ENCODE data around the gene LRRC3C. TPM values are rescaled to one million over a fixed set of nuclear protein-coding genes. Genes with fewer than 3 reads are reported as not detected.

LRRC3C gene
- polyA plus RNA-seq, 1 donor from 2014 or later, result not detected

- H3K9ac ChIP-seq (ENCODE audit: low read length), result peak overlapping the region; percentile 97
- peak overlapping the region; percentile 89 for H3K4me3 ChIP-seq (ENCODE audit: low read length)
- H4K20me1 ChIP-seq (ENCODE audit: insufficient read depth), result no peaks in the 10 kb centered on the region
- peak overlapping the region; percentile 95 for H3K4me2 ChIP-seq (ENCODE audit: low read length)
- no peaks in the 10 kb centered on the region for H3K9me2 ChIP-seq (ENCODE audit: insufficient read depth, low read length)
- H3K9me3 ChIP-seq (ENCODE audit: low read length), result no peaks in the 10 kb centered on the region
- H2AFZ ChIP-seq (ENCODE audit: low read depth, low read length), result no peak overlapping the region
- no peaks in the 10 kb centered on the region for H3F3A ChIP-seq (ENCODE audit: insufficient read depth, low read length, poor library complexity, severe bottlenecking)
- no peaks in the 10 kb centered on the region for H3K36me3 ChIP-seq (ENCODE audit: insufficient read depth, low read length)
- TF ChIP-seq TAF1 (IDR thresholded peaks at IDR 0.05; ENCODE audit: low read depth), result no peak
- no peak for TF ChIP-seq CTCF (IDR thresholded peaks at IDR 0.05; ENCODE audit: poor library complexity, severe bottlenecking)
- H3K79me2 ChIP-seq (replicated peaks; ENCODE audit: insufficient read depth, low read length), result peaks cover 20% of the 10 kb centered on the region
- no peak overlapping the region for H3K27ac ChIP-seq (ENCODE audit: low read length)
- no peaks in the 10 kb centered on the region for H3K27me3 ChIP-seq (ENCODE audit: insufficient read depth, low read depth, low read length)
Observed at GRCh38 chr17:39981766-39982375, 54.3 kb downstream of the LRRC3C start.

GRCh38 chr17:39988206-39988810, 60.8 kb downstream of the LRRC3C start:
- no peak overlapping the region for H2AFZ ChIP-seq (ENCODE audit: low read depth, low read length)
- no peaks in the 10 kb centered on the region for H3K27me3 ChIP-seq (ENCODE audit: insufficient read depth, low read depth, low read length)
- H3K9me2 ChIP-seq (ENCODE audit: insufficient read depth, low read length), result no peaks in the 10 kb centered on the region
- H3F3A ChIP-seq (ENCODE audit: insufficient read depth, low read length, poor library complexity, severe bottlenecking), result no peaks in the 10 kb centered on the region
- no peaks in the 10 kb centered on the region for H3K79me2 ChIP-seq (replicated peaks; ENCODE audit: insufficient read depth, low read length)
- no peaks in the 10 kb centered on the region for H4K20me1 ChIP-seq (ENCODE audit: insufficient read depth)
- no peaks in the 10 kb centered on the region for H3K9me3 ChIP-seq (ENCODE audit: low read length)
- H3K27ac ChIP-seq (ENCODE audit: low read length), result no peak overlapping the region
- no peak for TF ChIP-seq SMC3 (conservative IDR thresholded peaks at IDR 0.05; ENCODE audit: poor library complexity)
- no peak for TF ChIP-seq RAD21 (conservative IDR thresholded peaks at IDR 0.05)
- no peak for TF ChIP-seq MXI1 (conservative IDR thresholded peaks at IDR 0.05; ENCODE audit: poor library complexity, severe bottlenecking)
- no peak for TF ChIP-seq CTCF (IDR thresholded peaks at IDR 0.05; ENCODE audit: poor library complexity, severe bottlenecking)
- no peak for TF ChIP-seq REST (IDR thresholded peaks at IDR 0.05; ENCODE audit: borderline replicate concordance)
- no peak for TF ChIP-seq EP300 (conservative IDR thresholded peaks at IDR 0.05; ENCODE audit: poor library complexity, severe bottlenecking)
- TF ChIP-seq EZH2 (IDR thresholded peaks at IDR 0.05; ENCODE audit: borderline replicate concordance, insufficient read depth, low read length, poor library complexity, severe bottlenecking), result no peak
- no peak for TF ChIP-seq TAF1 (IDR thresholded peaks at IDR 0.05; ENCODE audit: low read depth)
- TF ChIP-seq POLR2AphosphoS5 (IDR thresholded peaks at IDR 0.05), result no peak
- H3K4me2 ChIP-seq (ENCODE audit: low read length), result no peak overlapping the region
- no peak overlapping the region for H3K4me3 ChIP-seq (ENCODE audit: low read length)
- H3K9ac ChIP-seq (ENCODE audit: low read length), result no peak overlapping the region
- H3K36me3 ChIP-seq (ENCODE audit: insufficient read depth, low read length), result peaks cover 8% of the 10 kb centered on the region

All from neural cell (in vitro differentiated cells).